ENCODE results near the gene PHTF2.
"Not testable (repeated sequence)": the region's sequence is repeated elsewhere in the genome, so short reads cannot be mapped to it uniquely, and the experiment has no call there.

The PHTF2 gene

GRCh38 chr7:77798394-77799077 is at the start of gene PHTF2, which contains the start of gene TMEM60:
Gene PHTF2 (plus strand): TSS chr7:77798773.
Gene TMEM60 (minus strand): TSS chr7:77798434. CDS start chr7:77794373, 4,061 bp downstream.
- peak; percentile 100 for DNase-seq (ENCODE audit: low spot score)

- no peak for DNase-seq (ENCODE audit: low spot score)
Measured at GRCh38 chr7:77752016-77752415, 46.6 kb upstream of the PHTF2 start.

GRCh38 chr7:77753173-77753572 is 45.4 kb upstream of the PHTF2 start:
- no peak for DNase-seq (ENCODE audit: low spot score)

GRCh38 chr7:77757589-77757988 is 41.0 kb upstream of the PHTF2 start:
- no peak for DNase-seq (ENCODE audit: low spot score)

- DNase-seq (ENCODE audit: low spot score), result peak; percentile 86
Measured at GRCh38 chr7:77759294-77759889, 39.2 kb upstream of the PHTF2 start.

GRCh38 chr7:77760809-77761453 is 37.6 kb upstream of the PHTF2 start:
- DNase-seq (ENCODE audit: low spot score), result no peak

GRCh38 chr7:77765481-77765880 is 33.1 kb upstream of the PHTF2 start:
- no peak for DNase-seq (ENCODE audit: low spot score)

- DNase-seq (ENCODE audit: low spot score), result no peak
Measured at GRCh38 chr7:77765906-77766800, 32.4 kb upstream of the PHTF2 start.

- DNase-seq (ENCODE audit: low spot score), result no peak
Measured at GRCh38 chr7:77766801-77767605, 31.6 kb upstream of the PHTF2 start.

- DNase-seq (ENCODE audit: low spot score), result no peak
Measured at GRCh38 chr7:77770316-77770715, 28.3 kb upstream of the PHTF2 start.

- DNase-seq (ENCODE audit: low spot score), result no peak
Measured at GRCh38 chr7:77771901-77772300, 26.7 kb upstream of the PHTF2 start.

- DNase-seq (ENCODE audit: low spot score), result no peak
Measured at GRCh38 chr7:77778535-77778934, 20.0 kb upstream of the PHTF2 start.

- DNase-seq (ENCODE audit: low spot score), result no peak
Measured at GRCh38 chr7:77782383-77782782, 16.2 kb upstream of the PHTF2 start.

- no peak for DNase-seq (ENCODE audit: low spot score)
Measured at GRCh38 chr7:77783111-77783510, 15.5 kb upstream of the PHTF2 start.

- DNase-seq (ENCODE audit: low spot score), result no peak
Measured at GRCh38 chr7:77783545-77783944, 15.0 kb upstream of the PHTF2 start.

- not testable (repeated sequence) for DNase-seq (ENCODE audit: low spot score)
Measured at GRCh38 chr7:77784426-77784825, 14.1 kb upstream of the PHTF2 start.

GRCh38 chr7:77786018-77786417 is 12.6 kb upstream of the PHTF2 start:
- no peak for DNase-seq (ENCODE audit: low spot score)

- no peak for DNase-seq (ENCODE audit: low spot score)
Measured at GRCh38 chr7:77786741-77787140, 11.8 kb upstream of the PHTF2 start.

- DNase-seq (ENCODE audit: low spot score), result no peak
Measured at GRCh38 chr7:77788327-77788902, 10.2 kb upstream of the PHTF2 start.

GRCh38 chr7:77791336-77791735 is 7.2 kb upstream of the PHTF2 start:
- no peak for DNase-seq (ENCODE audit: low spot score)

GRCh38 chr7:77791956-77792355 is 6.6 kb upstream of the PHTF2 start:
- DNase-seq (ENCODE audit: low spot score), result no peak

Data from cerebellar cortex (tissue), 1 donor.